GM23338 (cell line): ENCODE data around the gene IFITM10. TPM values are rescaled to one million over a fixed set of nuclear protein-coding genes. Genes with fewer than 3 reads are reported as not detected.

Source experiments
- ATAC-seq: fragments of 200-7000 bp; cut with Tn5 transposase; 3 replicates; pipeline ENCODE4 v1.9.1; 2020
- DNase-seq: peaks from one replicate; pipeline ENCODE4 v3.0.0-alpha.2; 2015; ENCODE audit warnings: low spot score
- H2AFZ ChIP-seq: fragments of 200-600 bp; sonication (generic); 2 replicates; pipeline ENCODE4 v1.8.0; 2016; ENCODE audit warnings: antibody characterized with exemption, mild to moderate bottlenecking, moderate library complexity
- H3F3A ChIP-seq: fragments of 200-600 bp; sonication (generic); replicated peaks from 2 replicates; pipeline ENCODE4 v1.8.0; 2017; ENCODE audit warnings: antibody characterized with exemption, mixed run types, low read depth
- H3K27ac ChIP-seq: fragments of 200-600 bp; sonication (generic); 2 replicates; pipeline ENCODE4 v1.6.1; 2016; ENCODE audit warnings: low read depth
- H3K27me3 ChIP-seq: fragments of 200-600 bp; sonication (generic); 2 replicates; pipeline ENCODE4 v1.8.0; 2016; ENCODE audit warnings: mild to moderate bottlenecking, mixed run types, moderate library complexity; ENCODE audit not compliant: insufficient read depth
- H3K36me3 ChIP-seq: fragments of 200-600 bp; sonication (generic); 2 replicates; pipeline ENCODE4 v1.8.0; 2016; ENCODE audit warnings: mild to moderate bottlenecking; ENCODE audit not compliant: insufficient read depth
- H3K4me1 ChIP-seq: fragments of 200-600 bp; sonication (generic); 2 replicates; pipeline ENCODE4 v1.8.0; 2016; ENCODE audit warnings: mild to moderate bottlenecking, moderate library complexity; ENCODE audit not compliant: insufficient read depth
- H3K4me2 ChIP-seq: fragments of 200-600 bp; sonication (generic); 2 replicates; pipeline ENCODE4 v1.7.1; 2017; ENCODE audit warnings: mixed run types
- H3K4me3 ChIP-seq: fragments of 200-600 bp; sonication (generic); 2 replicates; pipeline ENCODE4 v1.6.1; 2016; ENCODE audit warnings: mixed run types
- H3K79me2 ChIP-seq: fragments of 200-600 bp; sonication (generic); replicated peaks from 2 replicates; pipeline ENCODE4 v1.8.0; 2017; ENCODE audit warnings: mild to moderate bottlenecking; ENCODE audit not compliant: insufficient read depth
- H3K9me2 ChIP-seq: fragments of 200-600 bp; sonication (generic); 2 replicates; pipeline ENCODE4 v1.8.0; 2017; ENCODE audit not compliant: insufficient read depth
- H4K20me1 ChIP-seq: fragments of 200-600 bp; sonication (generic); replicated peaks from 2 replicates; pipeline ENCODE4 v1.8.0; 2017; ENCODE audit warnings: mild to moderate bottlenecking; ENCODE audit not compliant: insufficient read depth
- H3K27ac Mint-ChIP-seq: 2 replicates; pipeline ENCODE4 v1.8.0; 2020; ENCODE audit warnings: inconsistent platforms, mild to moderate bottlenecking, moderate library complexity, mixed read lengths
- H3K27me3 Mint-ChIP-seq: 3 replicates; pipeline ENCODE4 v1.8.0; 2022; ENCODE audit warnings: low read depth, mild to moderate bottlenecking, moderate library complexity, mixed read lengths, inconsistent platforms; ENCODE audit not compliant: insufficient read depth, poor library complexity
- H3K36me3 Mint-ChIP-seq: 3 replicates; pipeline ENCODE4 v1.8.0; 2021; ENCODE audit warnings: low read depth, mild to moderate bottlenecking, inconsistent platforms, moderate library complexity, mixed read lengths
- H3K4me1 Mint-ChIP-seq: 3 replicates; pipeline ENCODE4 v1.8.0; 2020; ENCODE audit warnings: mild to moderate bottlenecking, inconsistent platforms, mixed read lengths
- H3K4me3 Mint-ChIP-seq: 3 replicates; pipeline ENCODE4 v1.8.0; 2021; ENCODE audit warnings: moderate library complexity, mild to moderate bottlenecking, inconsistent platforms, mixed read lengths
- H3K9me3 Mint-ChIP-seq: 3 replicates; pipeline ENCODE4 v1.8.0; 2020; ENCODE audit warnings: moderate library complexity, mild to moderate bottlenecking, inconsistent platforms, mixed read lengths
- CREB1 ChIP-seq: fragments of 250-450 bp; sonication (Bioruptor Pico); IDR thresholded peaks from 2 replicates; pipeline ENCODE4 v1.5.0; 2020; ENCODE audit warnings: low read depth, mild to moderate bottlenecking, moderate library complexity
- CTCF ChIP-seq, 2 experiments: fragments of 200-600 bp in 1 of 2; sonication (generic) in 1 of 2; conservative IDR thresholded peaks; 2 replicates each; pipeline versions ENCODE4 v1.5.1 to v1.6.1; 2016 to 2017; ENCODE audit warnings: antibody characterized with exemption in 2 of 2, low read depth in 2 of 2, mild to moderate bottlenecking in 2 of 2, moderate library complexity in 1 of 2
- ETS1 ChIP-seq: IDR thresholded peaks from 2 replicates; pipeline ENCODE4 v1.6.1; 2016; ENCODE audit warnings: antibody characterized with exemption
- EZH2 ChIP-seq: fragments of 200-600 bp; sonication (generic); IDR thresholded peaks from one replicate; pipeline ENCODE4 v1.8.0; 2017; ENCODE audit warnings: antibody characterized with exemption, mild to moderate bottlenecking, low read depth; ENCODE audit not compliant: unreplicated experiment
- EZH2phosphoT487 ChIP-seq: fragments of 200-600 bp; sonication (generic); IDR thresholded peaks from one replicate; pipeline ENCODE4 v1.8.1; 2018; ENCODE audit warnings: antibody characterized with exemption; ENCODE audit not compliant: unreplicated experiment
- JUNB ChIP-seq: IDR thresholded peaks from one replicate; pipeline ENCODE4 v1.6.1; 2016; ENCODE audit warnings: antibody characterized with exemption; ENCODE audit not compliant: unreplicated experiment
- NANOG ChIP-seq: IDR thresholded peaks from 2 replicates; pipeline ENCODE4 v1.6.1; 2016; ENCODE audit warnings: antibody characterized with exemption, borderline replicate concordance
- POLR2AphosphoS5 ChIP-seq: IDR thresholded peaks from 2 replicates; pipeline ENCODE4 v1.6.1; 2016; ENCODE audit warnings: antibody characterized with exemption, low read depth
- STAT1 ChIP-seq: IDR thresholded peaks from one replicate; pipeline ENCODE4 v1.6.1; 2016; ENCODE audit warnings: antibody characterized with exemption; ENCODE audit not compliant: unreplicated experiment
- ZNF114 ChIP-seq: fragments of 250-450 bp; sonication (Bioruptor Pico); IDR thresholded peaks from 2 replicates; pipeline ENCODE4 v1.5.0; 2020; ENCODE audit warnings: mild to moderate bottlenecking, moderate library complexity
- ZNF331 ChIP-seq: fragments of 250-450 bp; sonication (Bioruptor Pico); IDR thresholded peaks from 2 replicates; pipeline ENCODE4 v1.5.0; 2020; ENCODE audit warnings: low read depth, mild to moderate bottlenecking, moderate library complexity
- polyA plus RNA-seq: library from polyadenylated mRNA; unstranded; fragments of >200 nt; fragmentation: Nextera tagmentation; extraction: Ambion mirVana; gene quantifications from 2 replicates; pipeline ENCODE4 v1.2.1, GENCODE V29; 2016
- total RNA-seq: library from RNA; depleted of rRNA; stranded (reverse); fragments of >200 nt; shearing (Covaris generic); gene quantifications from 2 replicates; pipeline ENCODE4 v1.2.3, GENCODE V29; 2014
- TF ChIP-seq, protein P1 (sequence below): IDR thresholded peaks from one replicate; pipeline ENCODE4 v1.6.1; 2018; ENCODE audit warnings: antibody characterized with exemption; ENCODE audit not compliant: unreplicated experiment
- TF ChIP-seq, protein P2 (sequence below): fragments of 250-450 bp; sonication (Bioruptor Pico); IDR thresholded peaks from 2 replicates; pipeline ENCODE4 v1.5.0; 2020; ENCODE audit warnings: mild to moderate bottlenecking, moderate library complexity

Gene IFITM10
- total and polyA plus RNA-seq, 2 experiments from 2014 or later, result 0.06 TPM; not detected in 1

- Histone ChIP-seq H3K4me2 (no peak overlapping the region), H3K27ac (no peak overlapping the region), H4K20me1 (no peaks in the 10 kb centered on the region), H3K4me1 (no peaks in the 10 kb centered on the region), H3K4me3 (no peak overlapping the region), H3K27me3 (no peaks in the 10 kb centered on the region), H3K36me3 (no peaks in the 10 kb centered on the region), H3K9me2 (no peaks in the 10 kb centered on the region), H3K79me2 (no peaks in the 10 kb centered on the region), H3F3A (peaks cover 8% of the 10 kb centered on the region; the same call in 1 of the 2 replicates), H2AFZ (no peak overlapping the region)
- Mint-ChIP-seq H3K4me1 (no peaks in the 10 kb centered on the region), H3K36me3 (no peaks in the 10 kb centered on the region), H3K27ac (no peak overlapping the region), H3K9me3 (peaks cover 8% of the 10 kb centered on the region; the same call in 2 of the 3 replicates), H3K4me3 (no peak overlapping the region), H3K27me3 (peaks cover 15% of the 10 kb centered on the region)
- TF ChIP-seq EZH2 (no peak), ZNF114 (CRISPR knock-in tag) (no peak), CTCF (conservative IDR thresholded peaks at IDR 0.05; ENCODE audit: low read depth in 2 of 2) (no peak), EZH2phosphoT487 (no peak), CREB1 (no peak), JUNB (no peak), NANOG (no peak), POLR2AphosphoS5 (no peak), ZNF331 (CRISPR knock-in tag) (no peak), ETS1 (no peak), STAT1 (no peak)
- TF ChIP-seq, protein P1, sequence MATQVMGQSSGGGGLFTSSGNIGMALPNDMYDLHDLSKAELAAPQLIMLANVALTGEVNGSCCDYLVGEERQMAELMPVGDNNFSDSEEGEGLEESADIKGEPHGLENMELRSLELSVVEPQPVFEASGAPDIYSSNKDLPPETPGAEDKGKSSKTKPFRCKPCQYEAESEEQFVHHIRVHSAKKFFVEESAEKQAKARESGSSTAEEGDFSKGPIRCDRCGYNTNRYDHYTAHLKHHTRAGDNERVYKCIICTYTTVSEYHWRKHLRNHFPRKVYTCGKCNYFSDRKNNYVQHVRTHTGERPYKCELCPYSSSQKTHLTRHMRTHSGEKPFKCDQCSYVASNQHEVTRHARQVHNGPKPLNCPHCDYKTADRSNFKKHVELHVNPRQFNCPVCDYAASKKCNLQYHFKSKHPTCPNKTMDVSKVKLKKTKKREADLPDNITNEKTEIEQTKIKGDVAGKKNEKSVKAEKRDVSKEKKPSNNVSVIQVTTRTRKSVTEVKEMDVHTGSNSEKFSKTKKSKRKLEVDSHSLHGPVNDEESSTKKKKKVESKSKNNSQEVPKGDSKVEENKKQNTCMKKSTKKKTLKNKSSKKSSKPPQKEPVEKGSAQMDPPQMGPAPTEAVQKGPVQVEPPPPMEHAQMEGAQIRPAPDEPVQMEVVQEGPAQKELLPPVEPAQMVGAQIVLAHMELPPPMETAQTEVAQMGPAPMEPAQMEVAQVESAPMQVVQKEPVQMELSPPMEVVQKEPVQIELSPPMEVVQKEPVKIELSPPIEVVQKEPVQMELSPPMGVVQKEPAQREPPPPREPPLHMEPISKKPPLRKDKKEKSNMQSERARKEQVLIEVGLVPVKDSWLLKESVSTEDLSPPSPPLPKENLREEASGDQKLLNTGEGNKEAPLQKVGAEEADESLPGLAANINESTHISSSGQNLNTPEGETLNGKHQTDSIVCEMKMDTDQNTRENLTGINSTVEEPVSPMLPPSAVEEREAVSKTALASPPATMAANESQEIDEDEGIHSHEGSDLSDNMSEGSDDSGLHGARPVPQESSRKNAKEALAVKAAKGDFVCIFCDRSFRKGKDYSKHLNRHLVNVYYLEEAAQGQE, result no peak
- TF ChIP-seq, protein P2, sequence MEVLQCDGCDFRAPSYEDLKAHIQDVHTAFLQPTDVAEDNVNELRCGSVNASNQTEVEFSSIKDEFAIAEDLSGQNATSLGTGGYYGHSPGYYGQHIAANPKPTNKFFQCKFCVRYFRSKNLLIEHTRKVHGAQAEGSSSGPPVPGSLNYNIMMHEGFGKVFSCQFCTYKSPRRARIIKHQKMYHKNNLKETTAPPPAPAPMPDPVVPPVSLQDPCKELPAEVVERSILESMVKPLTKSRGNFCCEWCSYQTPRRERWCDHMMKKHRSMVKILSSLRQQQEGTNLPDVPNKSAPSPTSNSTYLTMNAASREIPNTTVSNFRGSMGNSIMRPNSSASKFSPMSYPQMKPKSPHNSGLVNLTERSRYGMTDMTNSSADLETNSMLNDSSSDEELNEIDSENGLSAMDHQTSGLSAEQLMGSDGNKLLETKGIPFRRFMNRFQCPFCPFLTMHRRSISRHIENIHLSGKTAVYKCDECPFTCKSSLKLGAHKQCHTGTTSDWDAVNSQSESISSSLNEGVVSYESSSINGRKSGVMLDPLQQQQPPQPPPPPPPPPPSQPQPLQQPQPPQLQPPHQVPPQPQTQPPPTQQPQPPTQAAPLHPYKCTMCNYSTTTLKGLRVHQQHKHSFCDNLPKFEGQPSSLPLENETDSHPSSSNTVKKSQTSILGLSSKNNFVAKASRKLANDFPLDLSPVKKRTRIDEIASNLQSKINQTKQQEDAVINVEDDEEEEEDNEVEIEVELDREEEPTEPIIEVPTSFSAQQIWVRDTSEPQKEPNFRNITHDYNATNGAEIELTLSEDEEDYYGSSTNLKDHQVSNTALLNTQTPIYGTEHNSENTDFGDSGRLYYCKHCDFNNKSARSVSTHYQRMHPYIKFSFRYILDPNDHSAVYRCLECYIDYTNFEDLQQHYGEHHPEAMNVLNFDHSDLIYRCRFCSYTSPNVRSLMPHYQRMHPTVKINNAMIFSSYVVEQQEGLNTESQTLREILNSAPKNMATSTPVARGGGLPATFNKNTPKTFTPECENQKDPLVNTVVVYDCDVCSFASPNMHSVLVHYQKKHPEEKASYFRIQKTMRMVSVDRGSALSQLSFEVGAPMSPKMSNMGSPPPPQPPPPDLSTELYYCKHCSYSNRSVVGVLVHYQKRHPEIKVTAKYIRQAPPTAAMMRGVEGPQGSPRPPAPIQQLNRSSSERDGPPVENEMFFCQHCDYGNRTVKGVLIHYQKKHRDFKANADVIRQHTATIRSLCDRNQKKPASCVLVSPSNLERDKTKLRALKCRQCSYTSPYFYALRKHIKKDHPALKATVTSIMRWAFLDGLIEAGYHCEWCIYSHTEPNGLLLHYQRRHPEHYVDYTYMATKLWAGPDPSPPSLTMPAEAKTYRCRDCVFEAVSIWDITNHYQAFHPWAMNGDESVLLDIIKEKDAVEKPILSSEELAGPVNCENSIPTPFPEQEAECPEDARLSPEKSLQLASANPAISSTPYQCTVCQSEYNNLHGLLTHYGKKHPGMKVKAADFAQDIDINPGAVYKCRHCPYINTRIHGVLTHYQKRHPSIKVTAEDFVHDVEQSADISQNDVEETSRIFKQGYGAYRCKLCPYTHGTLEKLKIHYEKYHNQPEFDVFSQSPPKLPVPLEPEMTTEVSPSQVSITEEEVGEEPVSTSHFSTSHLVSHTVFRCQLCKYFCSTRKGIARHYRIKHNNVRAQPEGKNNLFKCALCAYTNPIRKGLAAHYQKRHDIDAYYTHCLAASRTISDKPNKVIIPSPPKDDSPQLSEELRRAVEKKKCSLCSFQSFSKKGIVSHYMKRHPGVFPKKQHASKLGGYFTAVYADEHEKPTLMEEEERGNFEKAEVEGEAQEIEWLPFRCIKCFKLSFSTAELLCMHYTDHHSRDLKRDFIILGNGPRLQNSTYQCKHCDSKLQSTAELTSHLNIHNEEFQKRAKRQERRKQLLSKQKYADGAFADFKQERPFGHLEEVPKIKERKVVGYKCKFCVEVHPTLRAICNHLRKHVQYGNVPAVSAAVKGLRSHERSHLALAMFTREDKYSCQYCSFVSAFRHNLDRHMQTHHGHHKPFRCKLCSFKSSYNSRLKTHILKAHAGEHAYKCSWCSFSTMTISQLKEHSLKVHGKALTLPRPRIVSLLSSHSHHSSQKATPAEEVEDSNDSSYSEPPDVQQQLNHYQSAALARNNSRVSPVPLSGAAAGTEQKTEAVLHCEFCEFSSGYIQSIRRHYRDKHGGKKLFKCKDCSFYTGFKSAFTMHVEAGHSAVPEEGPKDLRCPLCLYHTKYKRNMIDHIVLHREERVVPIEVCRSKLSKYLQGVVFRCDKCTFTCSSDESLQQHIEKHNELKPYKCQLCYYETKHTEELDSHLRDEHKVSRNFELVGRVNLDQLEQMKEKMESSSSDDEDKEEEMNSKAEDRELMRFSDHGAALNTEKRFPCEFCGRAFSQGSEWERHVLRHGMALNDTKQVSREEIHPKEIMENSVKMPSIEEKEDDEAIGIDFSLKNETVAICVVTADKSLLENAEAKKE (CRISPR knock-in tag), result no peak
- ATAC-seq (no peak), DNase-seq (no peak)
Measured at GRCh38 chr11:1728301-1728700, 22.1 kb downstream of the IFITM10 start.
